Upper lobe of right lung (tissue), 1 donor: ENCODE data around the gene CRACR2A. TPM values are rescaled to one million over a fixed set of nuclear protein-coding genes. Genes with fewer than 3 reads are reported as not detected.

ENCODE experiments used
- ATAC-seq: fragments of 200-7000 bp; cut with Tn5 transposase; one replicate; pipeline ENCODE4 v1.9.1; 2020; ENCODE audit warnings: mild to moderate bottlenecking, moderate library complexity
- DNase-seq: peaks from one replicate; pipeline ENCODE4 v3.0.0-alpha.2; 2020
- H3K27ac ChIP-seq: fragments of 200-600 bp; one replicate; pipeline ENCODE4 v1.8.0; 2022
- H3K27me3 ChIP-seq: fragments of 200-600 bp; one replicate; pipeline ENCODE4 v1.8.0; 2022; ENCODE audit warnings: mild to moderate bottlenecking
- H3K36me3 ChIP-seq: fragments of 200-600 bp; one replicate; pipeline ENCODE4 v1.8.0; 2022
- H3K4me1 ChIP-seq: fragments of 200-600 bp; one replicate; pipeline ENCODE4 v1.8.0; 2022
- H3K4me3 ChIP-seq: fragments of 200-600 bp; one replicate; pipeline ENCODE4 v1.8.0; 2022; ENCODE audit warnings: mild to moderate bottlenecking
- H3K9me3 ChIP-seq: fragments of 200-600 bp; one replicate; pipeline ENCODE4 v1.8.0; 2022
- intact Hi-C: fragments of 100-400 bp; cut with DNase I; formaldehyde crosslinking; loops from one replicate; pipeline ENCODE4 v1.11.0; 2022
- total RNA-seq: library from RNA; stranded (reverse); fragmentation: NEBNext Ultra II Directional; extraction: Animal tissue kit (Norgen Biotek cat#: 25700); gene quantifications from one replicate; pipeline ENCODE4 v1.2.1, GENCODE V29; 2021
- TF ChIP-seq, protein P1 (sequence below): fragments of 200-600 bp; IDR thresholded peaks from one replicate; pipeline ENCODE4 v1.8.0; 2022; ENCODE audit warnings: antibody characterized with exemption
- donor health status: DM: no; HTN: yes; CAD: no; lungs with severe emphysema.

The CRACR2A gene
- total RNA-seq, 1 donor from 2014 or later: 5.4 TPM

DNA sequence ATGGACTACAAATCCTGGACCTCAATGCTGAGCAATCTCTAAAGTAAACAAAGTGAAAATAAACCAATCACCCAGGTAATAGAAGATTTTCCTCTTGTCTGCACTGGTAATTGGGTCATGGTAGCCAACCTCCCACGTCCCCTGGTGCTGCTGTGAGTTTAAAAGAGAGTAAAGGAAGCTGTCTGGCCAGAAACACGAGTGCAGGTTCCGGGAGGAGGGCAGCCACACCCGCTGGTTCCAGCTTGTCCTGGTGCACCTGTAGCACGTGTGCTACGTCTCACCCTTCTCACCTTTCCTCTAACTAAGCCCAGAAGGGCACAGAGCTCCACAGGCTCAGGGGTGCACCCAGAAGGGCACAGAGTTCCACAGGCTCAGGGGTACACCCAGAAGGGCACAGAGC is 5.4 kb downstream of the CRACR2A start:
- intact Hi-C loops: no loop called here
- DNase-seq (no peak), ATAC-seq (no peak)
- H3K4me3 ChIP-seq: no peak overlapping the region
- H3K27me3 ChIP-seq: no peaks in the 10 kb centered on the region
- no peaks in the 10 kb centered on the region for H3K9me3 ChIP-seq
- no peaks in the 10 kb centered on the region for H3K36me3 ChIP-seq
- peaks cover 7% of the 10 kb centered on the region for H3K4me1 ChIP-seq
- TF ChIP-seq, protein P1, sequence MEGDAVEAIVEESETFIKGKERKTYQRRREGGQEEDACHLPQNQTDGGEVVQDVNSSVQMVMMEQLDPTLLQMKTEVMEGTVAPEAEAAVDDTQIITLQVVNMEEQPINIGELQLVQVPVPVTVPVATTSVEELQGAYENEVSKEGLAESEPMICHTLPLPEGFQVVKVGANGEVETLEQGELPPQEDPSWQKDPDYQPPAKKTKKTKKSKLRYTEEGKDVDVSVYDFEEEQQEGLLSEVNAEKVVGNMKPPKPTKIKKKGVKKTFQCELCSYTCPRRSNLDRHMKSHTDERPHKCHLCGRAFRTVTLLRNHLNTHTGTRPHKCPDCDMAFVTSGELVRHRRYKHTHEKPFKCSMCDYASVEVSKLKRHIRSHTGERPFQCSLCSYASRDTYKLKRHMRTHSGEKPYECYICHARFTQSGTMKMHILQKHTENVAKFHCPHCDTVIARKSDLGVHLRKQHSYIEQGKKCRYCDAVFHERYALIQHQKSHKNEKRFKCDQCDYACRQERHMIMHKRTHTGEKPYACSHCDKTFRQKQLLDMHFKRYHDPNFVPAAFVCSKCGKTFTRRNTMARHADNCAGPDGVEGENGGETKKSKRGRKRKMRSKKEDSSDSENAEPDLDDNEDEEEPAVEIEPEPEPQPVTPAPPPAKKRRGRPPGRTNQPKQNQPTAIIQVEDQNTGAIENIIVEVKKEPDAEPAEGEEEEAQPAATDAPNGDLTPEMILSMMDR: no peak
- H3K27ac ChIP-seq: no peak overlapping the region

DNA sequence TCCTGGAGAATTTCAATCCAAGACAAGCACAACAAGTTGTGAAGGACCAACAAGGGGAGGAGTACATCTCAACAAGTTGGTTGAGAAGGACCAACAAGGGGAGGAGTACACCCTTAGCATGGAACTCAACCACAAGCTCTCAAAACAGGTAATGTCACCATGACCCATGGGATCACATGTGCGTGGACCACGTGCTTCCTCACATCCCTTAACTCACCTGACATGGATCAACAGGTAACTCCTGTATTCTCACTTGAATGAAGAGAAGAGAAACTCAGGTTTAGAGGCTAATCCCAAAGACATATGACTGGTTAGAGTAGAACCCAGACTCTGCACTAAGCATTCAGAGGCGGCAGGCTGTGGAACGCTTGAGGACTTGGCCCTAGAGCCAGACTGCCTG is 6.2 kb downstream of the CRACR2A start:
- DNase-seq: no peak

DNA sequence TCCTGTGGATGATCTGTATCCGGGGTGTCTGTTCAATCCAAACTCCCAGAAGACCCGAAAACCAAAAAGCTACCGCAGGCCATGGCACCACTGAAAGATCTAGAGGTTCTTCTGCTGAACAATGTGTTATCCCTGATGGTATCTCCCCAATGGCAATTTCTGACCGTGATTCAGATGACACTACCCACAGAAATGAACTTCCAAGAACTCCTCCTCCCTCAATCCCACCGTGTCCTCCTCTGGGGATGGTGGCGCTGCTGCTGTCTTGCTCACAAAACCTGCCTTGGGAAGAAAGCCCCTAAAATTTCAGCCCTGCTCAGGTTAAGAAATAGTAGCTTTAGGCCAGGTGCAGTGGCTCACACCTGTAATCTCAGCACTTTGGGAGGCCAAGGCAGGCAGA is 7.8 kb downstream of the CRACR2A start:
- no peaks in the 10 kb centered on the region for H3K9me3 ChIP-seq
- no peaks in the 10 kb centered on the region for H3K27me3 ChIP-seq
- no peak overlapping the region for H3K4me3 ChIP-seq
- H3K36me3 ChIP-seq: no peaks in the 10 kb centered on the region
- no peak for ATAC-seq
- intact Hi-C loops: no loop called here
- no peaks in the 10 kb centered on the region for H3K4me1 ChIP-seq
- TF ChIP-seq, protein P1: no peak
- H3K27ac ChIP-seq: no peak overlapping the region
- no peak for DNase-seq

More for the DNA sequence above, 6.2 kb downstream of the CRACR2A start:
- intact Hi-C loops: no loop called here
- H3K27ac ChIP-seq: no peak overlapping the region
- H3K36me3 ChIP-seq: no peaks in the 10 kb centered on the region
- ATAC-seq: no peak
- H3K9me3 ChIP-seq: no peaks in the 10 kb centered on the region
- TF ChIP-seq, protein P1: no peak
- H3K4me1 ChIP-seq: no peaks in the 10 kb centered on the region
- no peak overlapping the region for H3K4me3 ChIP-seq
- H3K27me3 ChIP-seq: no peaks in the 10 kb centered on the region

DNA sequence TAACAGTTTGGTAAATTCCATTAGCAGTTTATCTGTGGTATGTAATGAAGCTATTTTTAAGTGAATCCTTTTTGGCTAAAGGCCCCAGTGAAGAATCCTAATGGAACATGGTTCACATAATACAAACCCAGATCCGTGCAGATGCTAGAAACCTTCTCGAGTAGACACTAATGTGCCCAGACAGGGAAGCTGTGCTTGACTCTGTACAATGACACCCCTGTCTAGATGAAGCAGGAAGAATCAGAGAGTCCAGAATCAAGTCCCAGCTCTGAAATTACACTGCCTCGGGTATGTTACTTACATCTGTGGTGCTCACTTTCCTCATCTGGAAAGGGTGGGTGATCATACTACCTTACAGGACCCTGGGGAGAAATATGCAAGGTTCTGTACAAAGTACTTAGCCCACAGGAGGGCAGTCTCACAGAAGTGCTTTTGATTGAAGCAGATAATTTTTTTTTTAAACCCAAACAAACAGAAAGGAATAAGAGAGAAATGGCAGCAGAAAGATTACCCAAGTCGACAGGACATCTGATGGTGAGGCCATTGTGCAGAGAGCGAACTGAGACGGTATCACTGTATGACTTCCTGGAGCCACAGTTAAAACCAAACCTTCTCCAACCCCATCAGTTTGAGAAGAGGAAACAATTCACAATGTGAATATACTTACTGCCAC is 8.5 kb downstream of the CRACR2A start:
- TF ChIP-seq, protein P1: no peak
- DNase-seq (no peak), ATAC-seq (no peak)
- H3K27ac ChIP-seq: no peak overlapping the region
- no peak overlapping the region for H3K4me3 ChIP-seq
- no peaks in the 10 kb centered on the region for H3K4me1 ChIP-seq
- H3K27me3 ChIP-seq: no peaks in the 10 kb centered on the region
- H3K36me3 ChIP-seq: no peaks in the 10 kb centered on the region
- intact Hi-C loops: no loop called here
- H3K9me3 ChIP-seq: no peaks in the 10 kb centered on the region

DNA sequence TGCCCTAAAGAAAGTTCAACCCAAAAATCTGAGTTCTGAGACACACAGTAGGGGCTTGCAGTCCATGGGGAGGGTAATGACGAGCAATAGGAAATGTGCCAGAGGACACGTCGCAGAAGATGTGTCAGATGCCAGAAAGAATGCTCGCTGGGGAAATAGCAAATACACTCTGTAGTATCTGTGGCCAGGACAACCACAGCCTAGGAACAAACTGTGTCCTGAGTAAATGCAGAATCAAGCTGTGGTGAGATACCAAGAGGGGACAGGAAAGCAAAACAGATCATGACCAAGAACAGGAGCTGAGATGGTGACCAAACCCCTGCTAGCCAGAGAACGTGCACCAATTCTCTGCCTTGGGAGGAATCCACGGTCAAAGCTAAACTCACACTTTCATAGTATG is 9.1 kb downstream of the CRACR2A start:
- no peak for ATAC-seq
- no peak for DNase-seq

More for the DNA sequence above, 9.1 kb downstream of the CRACR2A start:
- Histone ChIP-seq H3K27me3 (no peaks in the 10 kb centered on the region), H3K36me3 (no peaks in the 10 kb centered on the region), H3K27ac (no peak overlapping the region), H3K4me3 (no peak overlapping the region), H3K4me1 (no peaks in the 10 kb centered on the region), H3K9me3 (no peaks in the 10 kb centered on the region)
- TF ChIP-seq, protein P1: no peak
- intact Hi-C loops: no loop called here
